ENCODE data around the gene S100A2. TPM values are rescaled to one million over a fixed set of nuclear protein-coding genes. Genes with fewer than 3 reads are reported as not detected.
A peak's percentile ranks its signal among the peaks of the same experiment; 100 is the strongest.

Gene S100A2
- total and polyA plus RNA-seq, 2 of the 8 experiments (the other 6 are each of a cell fraction or from before 2014, with no cell fraction given): 0.86 TPM; not detected in 1

DNA sequence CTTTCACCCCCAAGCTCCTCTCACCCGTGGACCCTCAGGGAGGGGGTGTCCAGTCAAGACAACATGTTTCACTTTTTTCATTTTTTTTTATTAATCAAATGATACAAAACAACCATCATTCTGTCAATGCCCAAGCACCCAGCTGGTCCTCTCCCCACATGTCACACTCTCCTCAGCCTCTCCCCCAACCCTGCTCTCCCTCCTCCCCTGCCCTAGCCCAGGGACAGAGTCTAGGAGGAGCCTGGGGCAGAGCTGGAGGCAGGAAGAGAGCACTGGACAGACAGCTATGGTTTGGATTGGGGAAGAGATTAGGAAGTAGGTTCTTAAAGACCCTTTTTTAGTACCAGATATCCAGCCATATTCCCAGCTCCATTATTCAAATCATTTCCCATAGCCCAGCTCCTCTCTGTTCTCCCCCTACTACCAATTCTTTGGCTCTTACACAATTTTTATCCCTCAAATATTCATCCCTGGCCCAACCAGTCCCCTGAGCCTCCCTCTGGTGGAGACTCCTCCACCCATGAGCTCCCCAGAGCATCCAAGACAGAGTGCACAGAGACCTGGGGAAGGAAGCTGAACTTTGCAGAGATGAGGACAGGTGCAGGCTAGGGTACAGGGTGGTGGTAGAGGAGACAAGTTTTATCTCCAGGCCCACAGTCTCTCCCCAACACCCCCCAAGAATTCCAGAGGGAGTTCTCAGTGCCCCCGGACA, 48.7 kb upstream of the S100A2 start:
- FAIRE-seq (no peak), DNase-seq (ENCODE audit: low read depth in 1 of 2, low spot score in 2 of 2) (no peak)
- ChIA-PET POLR2A (ENCODE audit: partially characterized antibody) (interaction anchor here (0.6 to 15.3 kb wide), 6 partner anchors 14 to 228 kb away, joined by 3 to 261 read pairs (median 4); partner anchors contain the start of genes CHTOP, S100A1 and S100A13), CTCF (ENCODE audit: partially characterized antibody) (interaction anchor here (0.8 to 15.9 kb wide), 16 partner anchors 7 to 260 kb away, joined by 3 to 224 read pairs (median 12); partner anchors contain the start of genes S100A1, S100A13, S100A2 and S100A4)
- Histone ChIP-seq H3K9me3 (ENCODE audit: insufficient read depth in 2 of 2, low read depth in 1 of 2, low read length in 1 of 2) (no peaks in the 10 kb centered on the region), H4K20me1 (replicated peaks in 1 of 2; ENCODE audit: control insufficient read depth in 1 of 2, insufficient read depth in 2 of 2, low read length in 2 of 2) (no peaks in the 10 kb centered on the region), H4K8ac (ENCODE audit: extremely low read depth, insufficient read depth, low read length) (no peak overlapping the region), H3K9ac (replicated peaks in 1 of 4; ENCODE audit: extremely low read depth in 1 of 4, low read depth in 3 of 4, low read length in 3 of 4) (no peak overlapping the region), H2BK12ac (ENCODE audit: low read depth, low read length) (0 out of 2 replicates have a peak overlapping the region, but pooled peaks have one; percentile 60), H3K4me3 (ENCODE audit: extremely low read depth in 1 of 4, insufficient read depth in 2 of 4, low read depth in 3 of 4, low read length in 4 of 4) (no peak overlapping the region), H2AFZ (ENCODE audit: low read length) (no peak overlapping the region), H2BK120ac (replicated peaks; ENCODE audit: low read depth, low read length) (no peak overlapping the region), H4K5ac (ENCODE audit: insufficient read length, low read depth, low read length) (no peak overlapping the region), H3K27ac (ENCODE audit: low read depth, low read length) (no peak overlapping the region), H2BK5ac (ENCODE audit: low read depth, low read length) (no peak overlapping the region), H3K23ac (ENCODE audit: insufficient read length) (no peak overlapping the region), H3K27me3 (replicated peaks in 1 of 4; ENCODE audit: control insufficient read depth in 3 of 4, extremely low read depth in 1 of 4, insufficient read depth in 3 of 4, low read length in 3 of 4) (no peaks in the 10 kb centered on the region; a peak in 1 of 7 replicates), H3K14ac (ENCODE audit: insufficient read length) (no peak overlapping the region), H3K4ac (replicated peaks; ENCODE audit: insufficient read length, low read depth, low read length) (no peak overlapping the region), H2BK15ac (ENCODE audit: low read length) (peak overlapping the region; percentile 61; the same call in 1 of the 2 replicates), H3K4me1 (replicated peaks in 1 of 4; ENCODE audit: control insufficient read depth in 3 of 4, insufficient read depth in 4 of 4, low read length in 3 of 4) (peaks cover 0 to 21% (median 12%) of the 10 kb centered on the region in 4 experiments; a peak in 6 of 7 replicates), H4K91ac (replicated peaks; ENCODE audit: insufficient read length, low read length) (no peak overlapping the region), H3K79me1 (ENCODE audit: low read depth, low read length) (no peaks in the 10 kb centered on the region), H3K36me3 (ENCODE audit: control insufficient read depth in 2 of 4, insufficient read depth in 4 of 4, low read length in 3 of 4) (peaks cover 0 to 3% (median 0%) of the 10 kb centered on the region in 4 experiments; a peak in 3 of 8 replicates), H3K56ac (replicated peaks; ENCODE audit: insufficient read length, low read depth, low read length) (no peak overlapping the region), H3K23me2 (ENCODE audit: low read depth, low read length) (peaks cover 3% of the 10 kb centered on the region), H3K4me2 (ENCODE audit: insufficient read depth in 1 of 2, low read depth in 2 of 2, low read length in 2 of 2) (no peak overlapping the region), H2BK20ac (ENCODE audit: low read length) (peak overlapping the region; percentile 48; the same call in 1 of the 2 replicates), H3K18ac (ENCODE audit: extremely low read depth, low read length) (no peak overlapping the region), H3K79me2 (ENCODE audit: control insufficient read depth in 1 of 2, insufficient read depth in 2 of 2, low read length in 2 of 2) (no peaks in the 10 kb centered on the region), H2AK5ac (ENCODE audit: low read depth, low read length) (no peak overlapping the region)
- WGBS, 2 experiments (ENCODE audit: extremely low coverage in 1 of 2, insufficient coverage in 1 of 2, insufficient read length in 1 of 2, insufficient replicate concordance in 2 of 2, low coverage in 1 of 2, low lambda C conversion rate in 2 of 2, missing lambda C conversion rate in 1 of 2): 91% methylated on average over 2 of the region's 2 CpGs; no CpG with 5 or more reads in 1 of the 2 experiments
- TF ChIP-seq SP1 (IDR thresholded peaks at IDR 0.05; ENCODE audit: low read depth, low read length) (no peak), JUN (IDR thresholded peaks at IDR 0.05; ENCODE audit: low read depth, low read length) (no peak), TBP (IDR thresholded peaks at IDR 0.05; ENCODE audit: low read depth, low read length) (no peak), CREB1 (IDR thresholded peaks at IDR 0.05) (no peak), CTBP2 (IDR thresholded peaks at IDR 0.05; ENCODE audit: borderline replicate concordance, insufficient read depth, insufficient read length, low read length) (no peak), CHD1 (IDR thresholded peaks at IDR 0.05; ENCODE audit: low read depth, low read length) (no peak), RBBP5 (IDR thresholded peaks at IDR 0.05; ENCODE audit: borderline replicate concordance, low read depth, low read length) (no peak)
- TF ChIP-seq, protein P1, sequence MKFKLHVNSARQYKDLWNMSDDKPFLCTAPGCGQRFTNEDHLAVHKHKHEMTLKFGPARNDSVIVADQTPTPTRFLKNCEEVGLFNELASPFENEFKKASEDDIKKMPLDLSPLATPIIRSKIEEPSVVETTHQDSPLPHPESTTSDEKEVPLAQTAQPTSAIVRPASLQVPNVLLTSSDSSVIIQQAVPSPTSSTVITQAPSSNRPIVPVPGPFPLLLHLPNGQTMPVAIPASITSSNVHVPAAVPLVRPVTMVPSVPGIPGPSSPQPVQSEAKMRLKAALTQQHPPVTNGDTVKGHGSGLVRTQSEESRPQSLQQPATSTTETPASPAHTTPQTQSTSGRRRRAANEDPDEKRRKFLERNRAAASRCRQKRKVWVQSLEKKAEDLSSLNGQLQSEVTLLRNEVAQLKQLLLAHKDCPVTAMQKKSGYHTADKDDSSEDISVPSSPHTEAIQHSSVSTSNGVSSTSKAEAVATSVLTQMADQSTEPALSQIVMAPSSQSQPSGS (IDR thresholded peaks at IDR 0.05; ENCODE audit: low read length): no peak
- TF ChIP-seq, protein P2, sequence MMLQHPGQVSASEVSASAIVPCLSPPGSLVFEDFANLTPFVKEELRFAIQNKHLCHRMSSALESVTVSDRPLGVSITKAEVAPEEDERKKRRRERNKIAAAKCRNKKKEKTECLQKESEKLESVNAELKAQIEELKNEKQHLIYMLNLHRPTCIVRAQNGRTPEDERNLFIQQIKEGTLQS (IDR thresholded peaks at IDR 0.05; ENCODE audit: insufficient read depth, low read depth, low read length): no peak
